RWPE2 (cell line): ENCODE measurements around the gene TMEM236.

Source experiments
- ATAC-seq: fragments of 200-7000 bp; cut with Tn5 transposase; 3 replicates; pipeline ENCODE4 v1.9.1; 2021; ENCODE audit warnings: low read depth
- DNase-seq: peaks from one replicate; pipeline ENCODE4 v3.0.0-alpha.2; 2020; ENCODE audit warnings: low spot score
- H3K27ac ChIP-seq: fragments of 450-650 bp; 2 replicates; pipeline ENCODE4 v1.5.1; 2017; ENCODE audit warnings: mild to moderate bottlenecking; ENCODE audit not compliant: poor library complexity, severe bottlenecking
- H3K27me3 ChIP-seq: fragments of 250-450 bp; sonication (Bioruptor Pico); 2 replicates; pipeline ENCODE4 v1.5.1; 2021; ENCODE audit warnings: mild to moderate bottlenecking, moderate library complexity; ENCODE audit not compliant: insufficient read depth, poor library complexity, severe bottlenecking
- H3K36me3 ChIP-seq: fragments of 250-450 bp; sonication (Bioruptor Pico); 2 replicates; pipeline ENCODE4 v1.5.1; 2020; ENCODE audit warnings: low read depth, mild to moderate bottlenecking, moderate library complexity
- H3K4me1 ChIP-seq: fragments of 250-450 bp; sonication (Bioruptor Pico); 2 replicates; pipeline ENCODE4 v1.5.1; 2021; ENCODE audit warnings: mild to moderate bottlenecking, moderate library complexity; ENCODE audit not compliant: insufficient read depth, poor library complexity, severe bottlenecking
- H3K4me3 ChIP-seq: fragments of 250-450 bp; sonication (Bioruptor Pico); 2 replicates; pipeline ENCODE4 v1.5.1; 2021; ENCODE audit warnings: mild to moderate bottlenecking, moderate library complexity; ENCODE audit not compliant: severe bottlenecking
- H3K9me3 ChIP-seq: fragments of 250-450 bp; sonication (Bioruptor Pico); 2 replicates; pipeline ENCODE4 v1.5.1; 2021; ENCODE audit warnings: mild to moderate bottlenecking, moderate library complexity; ENCODE audit not compliant: severe bottlenecking
- CTCF ChIP-seq: fragments of 450-650 bp; IDR thresholded peaks from one replicate; pipeline ENCODE4 v1.5.1; 2017; ENCODE audit warnings: mild to moderate bottlenecking, moderate library complexity; ENCODE audit not compliant: poor library complexity, severe bottlenecking

Gene TMEM236

GRCh38 chr10:17805921-17806577 lies 54.0 kb downstream of the TMEM236 start:
- H3K36me3 ChIP-seq, result no peaks in the 10 kb centered on the region
- TF ChIP-seq CTCF, result no peak
- no peak overlapping the region for H3K4me3 ChIP-seq
- no peak overlapping the region for H3K27ac ChIP-seq
- DNase-seq, result no peak
- H3K27me3 ChIP-seq, result no peaks in the 10 kb centered on the region
- H3K4me1 ChIP-seq, result peaks cover 8% of the 10 kb centered on the region
- no peaks in the 10 kb centered on the region for H3K9me3 ChIP-seq
- ATAC-seq, result no peak

GRCh38 chr10:17808971-17809841 lies 57.2 kb downstream of the TMEM236 start, which contains the start of gene MRC1:
Gene MRC1 (plus strand): TSS chr10:17809348. CDS start chr10:17809466, 118 bp downstream.
- ATAC-seq, result no peak
- TF ChIP-seq CTCF, result no peak

DNA sequence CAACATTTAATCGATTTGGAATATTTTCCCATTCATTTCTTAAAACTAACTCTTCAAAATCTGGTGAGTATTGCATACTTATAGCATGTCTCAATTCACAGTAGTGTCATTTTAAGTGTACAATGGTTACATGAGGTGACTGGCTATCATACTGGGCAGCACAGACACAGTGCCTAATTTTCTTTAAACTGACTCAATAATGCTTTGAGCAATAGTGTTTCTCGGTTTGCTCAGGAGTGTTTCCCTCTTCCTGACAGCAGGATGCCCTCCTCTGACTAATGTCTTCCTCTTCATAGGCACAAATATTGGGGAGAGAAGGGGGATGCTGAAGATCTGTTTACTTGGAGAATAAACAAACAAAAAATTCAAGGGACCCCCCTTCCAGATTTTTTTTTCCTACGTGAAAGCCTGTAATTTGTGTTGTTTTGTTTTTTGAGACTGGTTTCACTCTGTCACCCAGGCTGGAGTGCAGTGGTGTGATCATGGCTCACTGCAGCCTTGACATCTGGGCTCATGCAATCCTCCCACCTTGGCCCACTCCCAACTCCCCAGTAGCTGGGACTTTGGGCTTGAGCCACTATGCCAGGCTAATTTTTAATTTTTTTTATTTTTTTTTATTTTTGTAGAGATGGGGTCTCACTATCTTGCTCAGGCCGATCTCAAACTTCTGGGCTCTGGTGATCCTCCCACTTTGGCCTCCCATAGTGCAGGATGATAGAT lies 59.3 kb downstream of the TMEM236 start:
- Histone ChIP-seq H3K4me3 (no peak overlapping the region), H3K9me3 (no peaks in the 10 kb centered on the region), H3K27me3 (no peaks in the 10 kb centered on the region), H3K27ac (no peak overlapping the region), H3K4me1 (no peaks in the 10 kb centered on the region), H3K36me3 (no peaks in the 10 kb centered on the region)
- ATAC-seq (no peak), DNase-seq (no peak)
- TF ChIP-seq CTCF, result no peak

More at GRCh38 chr10:17808971-17809841, 57.2 kb downstream of the TMEM236 start, which contains the start of gene MRC1:
- Histone ChIP-seq H3K27ac (no peak within 1 kb of the TSS), H3K27me3 (no peaks in the 10 kb centered on the region), H3K36me3 (no peaks in the 10 kb centered on the region), H3K4me3 (no peak within 1 kb of the TSS), H3K4me1 (no peaks in the 10 kb centered on the region), H3K9me3 (no peaks in the 10 kb centered on the region)
- DNase-seq, result no peak

- H3K4me3 ChIP-seq, result no peak overlapping the region
- no peaks in the 10 kb centered on the region for H3K27me3 ChIP-seq
- H3K36me3 ChIP-seq, result no peaks in the 10 kb centered on the region
- no peak for TF ChIP-seq CTCF
- H3K9me3 ChIP-seq, result no peaks in the 10 kb centered on the region
- ATAC-seq, result no peak
- H3K27ac ChIP-seq, result no peak overlapping the region
- DNase-seq, result no peak
- no peaks in the 10 kb centered on the region for H3K4me1 ChIP-seq
Measured at GRCh38 chr10:17814973-17815372, 63.0 kb downstream of the TMEM236 start.
